H1 (cell line): Measurements from ENCODE around the gene TTC34. TPM values are rescaled to one million over a fixed set of nuclear protein-coding genes. Genes with fewer than 3 reads are reported as not detected.

Source experiments
- CTCF ChIA-PET: fragments of 300-600 bp; sonication (Branson Sonifier 250); formaldehyde crosslinking; loops from one replicate; lab custom pipeline; 2021; ENCODE audit not compliant: partially characterized antibody; lab: Charles Lee
- POLR2A ChIA-PET: fragments of 300-600 bp; sonication (Branson Sonifier 250); formaldehyde crosslinking; loops from one replicate; lab custom pipeline; 2021; ENCODE audit warnings: inconsistent platforms; ENCODE audit not compliant: partially characterized antibody; lab: Charles Lee
- DNase-seq, 2 experiments: peaks; one replicate each; pipeline versions ENCODE4 v3.0.0 to v3.0.0-alpha.2; 2010 to 2022; ENCODE audit warnings: low spot score in 2 of 2, low read depth in 1 of 2, mixed read lengths in 1 of 2
- FAIRE-seq: peaks from 2 replicates; lab custom pipeline; 2011; peaks lifted over from hg19 to GRCh38; lab: Jason Lieb, UNC
- H2AFZ ChIP-seq: 2 replicates; pipeline ENCODE4 v1.8.1; 2012; ENCODE audit warnings: low read length, inconsistent platforms
- H2AK5ac ChIP-seq: 2 replicates; pipeline ENCODE4 v1.6.1; 2013; ENCODE audit warnings: low read depth, low read length
- H2BK120ac ChIP-seq: replicated peaks from 2 replicates; pipeline ENCODE3; 2013; ENCODE audit warnings: low read depth, low read length, inconsistent platforms
- H2BK12ac ChIP-seq: 2 replicates; pipeline ENCODE4 v1.6.1; 2013; ENCODE audit warnings: low read depth, low read length
- H2BK15ac ChIP-seq: 2 replicates; pipeline ENCODE4 v1.6.1; 2013; ENCODE audit warnings: low read length
- H2BK20ac ChIP-seq: 2 replicates; pipeline ENCODE4 v1.6.1; 2013; ENCODE audit warnings: low read length
- H2BK5ac ChIP-seq: 2 replicates; pipeline ENCODE4 v1.6.1; 2013; ENCODE audit warnings: low read depth, low read length
- H3K14ac ChIP-seq: 2 replicates; pipeline ENCODE4 v1.6.1; 2013; ENCODE audit warnings: inconsistent platforms; ENCODE audit not compliant: insufficient read length
- H3K18ac ChIP-seq: 2 replicates; pipeline ENCODE4 v1.6.1; 2013; ENCODE audit warnings: low read length; ENCODE audit errors: extremely low read depth
- H3K23ac ChIP-seq: 2 replicates; pipeline ENCODE4 v1.6.1; 2013; ENCODE audit warnings: inconsistent platforms; ENCODE audit not compliant: insufficient read length
- H3K23me2 ChIP-seq: 2 replicates; pipeline ENCODE4 v1.6.1; 2013; ENCODE audit warnings: low read depth, low read length
- H3K27ac ChIP-seq: 2 replicates; pipeline ENCODE4 v1.6.1; 2011; ENCODE audit warnings: low read depth, low read length, inconsistent platforms
- H3K27me3 ChIP-seq, 4 experiments: replicated peaks in 1 of 4; 1 replicate in 1 of 4; 2 replicates in 3 of 4; pipeline versions ENCODE4 v1.6.1 to v1.8.1; 2011 to 2013; ENCODE audit warnings: low read length in 3 of 4, mild to moderate bottlenecking in 3 of 4, inconsistent platforms in 2 of 4, mixed read lengths in 2 of 4, moderate library complexity in 1 of 4; ENCODE audit not compliant: control insufficient read depth in 3 of 4, insufficient read depth in 3 of 4; ENCODE audit errors: extremely low read depth in 1 of 4
- H3K36me3 ChIP-seq, 4 experiments: 2 replicates each; pipeline versions ENCODE4 v1.6.1 to v1.8.1; 2011 to 2013; ENCODE audit warnings: mild to moderate bottlenecking in 4 of 4, low read length in 3 of 4, moderate library complexity in 2 of 4, control low read depth in 1 of 4, inconsistent platforms in 1 of 4; ENCODE audit not compliant: insufficient read depth in 4 of 4, control insufficient read depth in 2 of 4
- H3K4ac ChIP-seq: replicated peaks from 2 replicates; pipeline ENCODE3; 2013; ENCODE audit warnings: low read length, low read depth, mixed read lengths, inconsistent platforms; ENCODE audit not compliant: insufficient read length
- H3K4me1 ChIP-seq, 4 experiments: replicated peaks in 1 of 4; 1 replicate in 1 of 4; 2 replicates in 3 of 4; pipeline versions ENCODE4 v1.6.1 to v1.8.1; 2011 to 2013; ENCODE audit warnings: low read length in 3 of 4, inconsistent platforms in 2 of 4, mixed read lengths in 1 of 4; ENCODE audit not compliant: insufficient read depth in 4 of 4, control insufficient read depth in 3 of 4
- H3K4me2 ChIP-seq, 2 experiments: 2 replicates each; pipeline versions ENCODE4 v1.6.1 to v1.8.1; 2011 to 2013; ENCODE audit warnings: low read depth in 2 of 2, low read length in 2 of 2, control low read depth in 1 of 2, inconsistent platforms in 1 of 2, mild to moderate bottlenecking in 1 of 2; ENCODE audit not compliant: insufficient read depth in 1 of 2
- H3K4me3 ChIP-seq, 4 experiments: fragments of 200-600, 300-600 bp in 1 of 4; sonication (generic), shearing (Covaris generic), sonication (Bioruptor Twin) in 1 of 4; 2 replicates each; pipeline versions ENCODE4 v1.5.1 to v1.8.1; 2011 to 2016; ENCODE audit warnings: low read length in 4 of 4, low read depth in 3 of 4, control low read depth in 2 of 4, inconsistent platforms in 2 of 4, mild to moderate bottlenecking in 2 of 4, mixed read lengths in 1 of 4, moderate library complexity in 1 of 4; ENCODE audit not compliant: insufficient read depth in 2 of 4; ENCODE audit errors: extremely low read depth in 1 of 4
- H3K56ac ChIP-seq: replicated peaks from 2 replicates; pipeline ENCODE3; 2013; ENCODE audit warnings: low read depth, mild to moderate bottlenecking, mixed read lengths, low read length, inconsistent platforms; ENCODE audit not compliant: insufficient read length
- H3K79me1 ChIP-seq: 2 replicates; pipeline ENCODE4 v1.6.1; 2013; ENCODE audit warnings: low read depth, low read length, control low read depth
- H3K79me2 ChIP-seq, 2 experiments: 2 replicates each; pipeline versions ENCODE4 v1.6.1 to v1.8.1; 2012 to 2013; ENCODE audit warnings: low read length in 2 of 2, mild to moderate bottlenecking in 2 of 2, inconsistent platforms in 1 of 2; ENCODE audit not compliant: insufficient read depth in 2 of 2, control insufficient read depth in 1 of 2
- H3K9ac ChIP-seq, 4 experiments: replicated peaks in 1 of 4; 1 replicate in 1 of 4; 2 replicates in 3 of 4; pipeline versions ENCODE4 v1.6.1 to v1.8.1; 2011 to 2013; ENCODE audit warnings: low read depth in 3 of 4, low read length in 3 of 4, control low read depth in 2 of 4, mild to moderate bottlenecking in 2 of 4, moderate library complexity in 2 of 4, inconsistent platforms in 1 of 4; ENCODE audit errors: extremely low read depth in 1 of 4
- H3K9me3 ChIP-seq, 2 experiments: 2 replicates each; pipeline versions ENCODE4 v1.6.1 to v1.8.1; 2012 to 2013; ENCODE audit warnings: mild to moderate bottlenecking in 2 of 2, moderate library complexity in 2 of 2, control low read depth in 1 of 2, inconsistent platforms in 1 of 2, low read depth in 1 of 2, low read length in 1 of 2, mixed read lengths in 1 of 2; ENCODE audit not compliant: insufficient read depth in 2 of 2
- H4K20me1 ChIP-seq, 2 experiments: replicated peaks in 1 of 2; 2 replicates each; pipeline versions ENCODE3 to v1.8.1; 2011 to 2013; ENCODE audit warnings: inconsistent platforms in 2 of 2, low read length in 2 of 2, mild to moderate bottlenecking in 1 of 2; ENCODE audit not compliant: insufficient read depth in 2 of 2, control insufficient read depth in 1 of 2
- H4K5ac ChIP-seq: 2 replicates; pipeline ENCODE4 v1.6.1; 2013; ENCODE audit warnings: low read length, low read depth, mixed read lengths, inconsistent platforms; ENCODE audit not compliant: insufficient read length
- H4K8ac ChIP-seq: 2 replicates; pipeline ENCODE4 v1.8.0; 2013; ENCODE audit warnings: mild to moderate bottlenecking, moderate library complexity, low read length, inconsistent platforms; ENCODE audit not compliant: insufficient read depth; ENCODE audit errors: extremely low read depth
- H4K91ac ChIP-seq: replicated peaks from 2 replicates; pipeline ENCODE3; 2013; ENCODE audit warnings: low read length, mixed read lengths, inconsistent platforms; ENCODE audit not compliant: insufficient read length
- BRCA1 ChIP-seq: IDR thresholded peaks from 2 replicates; pipeline ENCODE4 v1.6.1; 2012; ENCODE audit warnings: low read depth, low read length, improper control_type of control experiment
- CBX8 ChIP-seq: fragments of 300-800, 300-1000 bp; sonication (generic); IDR thresholded peaks from 2 replicates; pipeline ENCODE4 v1.7.1; 2016; ENCODE audit warnings: low read depth, low read length, borderline replicate concordance
- EGR1 ChIP-seq: IDR thresholded peaks from 2 replicates; pipeline ENCODE4 v1.6.1; 2011; ENCODE audit warnings: low read depth, low read length, borderline replicate concordance
- GTF2F1 ChIP-seq: IDR thresholded peaks from 2 replicates; pipeline ENCODE4 v1.6.1; 2012; ENCODE audit warnings: low read depth, low read length, improper control_type of control experiment, borderline replicate concordance
- JUN ChIP-seq: IDR thresholded peaks from 2 replicates; pipeline ENCODE4 v1.6.1; 2011; ENCODE audit warnings: low read depth, mild to moderate bottlenecking, improper control_type of control experiment, low read length
- JUND ChIP-seq: IDR thresholded peaks from 2 replicates; pipeline ENCODE4 v1.6.1; 2011; ENCODE audit warnings: mild to moderate bottlenecking, improper control_type of control experiment, low read length
- NRF1 ChIP-seq: IDR thresholded peaks from 2 replicates; pipeline ENCODE4 v1.6.1; 2011; ENCODE audit warnings: mild to moderate bottlenecking, low read depth, low read length, improper control_type of control experiment
- RNF2 ChIP-seq: fragments of 200-900, 300-1000 bp; sonication (generic); IDR thresholded peaks from 2 replicates; pipeline ENCODE4 v1.7.1; 2016; ENCODE audit warnings: borderline replicate concordance, low read depth, mild to moderate bottlenecking, antibody characterized with exemption, low read length; ENCODE audit not compliant: poor library complexity, severe bottlenecking; ENCODE audit errors: missing control alignments
- SIN3A ChIP-seq, 2 experiments: IDR thresholded peaks in 1 of 2; conservative IDR thresholded peaks in 1 of 2; 2 replicates each; pipeline ENCODE4 v1.6.1; 2011 to 2012; ENCODE audit warnings: low read length in 2 of 2, improper control_type of control experiment in 1 of 2, low read depth in 1 of 2, mild to moderate bottlenecking in 1 of 2
- SIX5 ChIP-seq: IDR thresholded peaks from 2 replicates; pipeline ENCODE4 v1.6.1; 2011; ENCODE audit warnings: mild to moderate bottlenecking, low read depth, low read length
- TAF1 ChIP-seq: IDR thresholded peaks from 2 replicates; pipeline ENCODE4 v1.6.1; 2011; ENCODE audit warnings: mild to moderate bottlenecking, low read depth, low read length
- TEAD4 ChIP-seq: IDR thresholded peaks from 2 replicates; pipeline ENCODE4 v1.6.1; 2012; ENCODE audit warnings: low read depth, low read length, inconsistent platforms, mixed read lengths
- WGBS, 2 experiments: shearing (Covaris generic) in 1 of 2; methylation state at CpG; one replicate each; pipeline versions ENCODE4 v1.1.6 to v1.1.7; 2013 to 2015; ENCODE audit warnings: low lambda C conversion rate in 2 of 2, mixed read lengths in 2 of 2, inconsistent platforms in 1 of 2, low coverage in 1 of 2, missing lambda C conversion rate in 1 of 2; ENCODE audit not compliant: insufficient replicate concordance in 2 of 2, insufficient coverage in 1 of 2, insufficient read length in 1 of 2; ENCODE audit errors: extremely low coverage in 1 of 2, missing lambda C conversion rate in 1 of 2; 5-methylcytosine and 5-hydroxymethylcytosine counted together
- polyA plus RNA-seq, 7 experiments: library from polyadenylated mRNA; depleted of rRNA in 3 of 7; stranded (reverse) in 5 of 7; unstranded in 2 of 7; fragments of >200 nt in 5 of 7; fragments of 200-250 nt in 2 of 7; gene quantifications; 1 replicate in 5 of 7; 2 replicates in 1 of 7; 4 replicates in 1 of 7; pipeline versions ENCODE4 v1.2.1 to v1.2.3, GENCODE V29; 2011 to 2013; ENCODE audit warnings: missing spikeins in 2 of 7, mixed read lengths in 2 of 7
- total RNA-seq: library from RNA; stranded (reverse); fragmentation: NEBNext Ultra II Directional; extraction: Animal tissue kit (Norgen Biotek cat#: 25700); gene quantifications from 2 replicates; pipeline ENCODE4 v1.2.1, GENCODE V29; 2021

Gene TTC34
- total and polyA plus RNA-seq, 2 of the 8 experiments (the other 6 are each of a cell fraction or from before 2014, with no cell fraction given) = 0.23 to 0.50 TPM

DNA sequence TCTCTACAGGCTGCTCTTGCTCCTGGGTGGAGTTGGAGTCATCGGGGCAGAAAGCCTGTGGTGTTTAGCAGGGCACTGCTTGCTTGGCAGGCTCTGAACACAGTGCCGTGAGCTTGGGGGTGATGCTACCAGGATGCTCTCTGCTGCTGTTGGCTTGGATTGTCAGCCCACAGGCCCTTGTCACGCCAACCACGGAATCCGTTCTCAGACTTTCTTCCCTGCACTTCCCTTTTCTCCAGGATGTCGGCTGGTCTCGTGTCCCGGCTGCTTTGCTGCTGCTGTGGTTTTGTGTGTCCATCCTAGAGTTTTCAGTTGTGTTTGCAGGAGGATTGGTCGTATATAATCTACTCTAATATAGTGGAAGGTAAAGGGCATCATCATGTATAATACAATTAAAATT lies 44.4 kb upstream of the TTC34 start:
- Histone ChIP-seq H3K79me2 (no peaks in the 10 kb centered on the region), H3K18ac (no peak overlapping the region), H3K4ac (no peak overlapping the region), H4K91ac (no peak overlapping the region), H3K79me1 (no peaks in the 10 kb centered on the region), H2BK20ac (no peak overlapping the region), H4K8ac (no peak overlapping the region; the same call in 1 of the 2 replicates), H2BK120ac (no peak overlapping the region), H3K14ac (no peak overlapping the region), H2AFZ (no peak overlapping the region), H3K27ac (no peak overlapping the region), H3K9me3 (peaks cover 80 to 95% of the 10 kb centered on the region in 2 experiments), H3K4me3 (no peak overlapping the region), H3K4me1 (no peaks in the 10 kb centered on the region), H3K23ac (no peak overlapping the region), H2BK5ac (no peak overlapping the region), H3K9ac (no peak overlapping the region), H4K20me1 (no peaks in the 10 kb centered on the region), H2BK15ac (no peak overlapping the region), H3K36me3 (no peaks in the 10 kb centered on the region; a peak in 1 of 8 replicates), H3K23me2 (no peaks in the 10 kb centered on the region), H4K5ac (no peak overlapping the region), H3K56ac (no peak overlapping the region), H3K4me2 (no peak overlapping the region), H2AK5ac (no peak overlapping the region), H3K27me3 (no peaks in the 10 kb centered on the region; a peak in 1 of 7 replicates), H2BK12ac (no peak overlapping the region)
- 81% methylated on average over 9 of the region's 9 CpGs; no CpG with 5 or more reads in 1 of the 2 experiments for WGBS, 2 experiments
- TF ChIP-seq JUN (no peak), SIN3A (conservative IDR thresholded peaks at IDR 0.05 in 1 of 2, IDR thresholded peaks at IDR 0.05 in 1 of 2; ENCODE audit: low read depth in 1 of 2, low read length in 2 of 2) (no peak), RNF2 (no peak), EGR1 (no peak), TEAD4 (no peak), SIX5 (no peak), TAF1 (no peak), BRCA1 (no peak), CBX8 (no peak), JUND (no peak), NRF1 (no peak), GTF2F1 (no peak)
- ChIA-PET CTCF (no interaction called here), POLR2A (no interaction called here)
- DNase-seq = no peak
- FAIRE-seq = no peak
